Choroid plexus epithelial cell (primary cell): ENCODE measurements around the gene GNAI2.

Experiments
- DNase-seq: peaks from one replicate; pipeline ENCODE4 v3.0.0-alpha.2; 2010; ENCODE audit warnings: low read depth
- H3K4me3 ChIP-seq: 2 replicates; pipeline ENCODE4 v1.5.1; 2011; ENCODE audit warnings: low read depth, mild to moderate bottlenecking, control low read depth, low read length, moderate library complexity
- TF ChIP-seq, protein P1 (sequence below): conservative IDR thresholded peaks from 2 replicates; pipeline ENCODE4 v1.5.1; 2011; ENCODE audit warnings: low read depth, mild to moderate bottlenecking, control low read depth, inconsistent platforms, low read length, moderate library complexity

Gene GNAI2

DNA sequence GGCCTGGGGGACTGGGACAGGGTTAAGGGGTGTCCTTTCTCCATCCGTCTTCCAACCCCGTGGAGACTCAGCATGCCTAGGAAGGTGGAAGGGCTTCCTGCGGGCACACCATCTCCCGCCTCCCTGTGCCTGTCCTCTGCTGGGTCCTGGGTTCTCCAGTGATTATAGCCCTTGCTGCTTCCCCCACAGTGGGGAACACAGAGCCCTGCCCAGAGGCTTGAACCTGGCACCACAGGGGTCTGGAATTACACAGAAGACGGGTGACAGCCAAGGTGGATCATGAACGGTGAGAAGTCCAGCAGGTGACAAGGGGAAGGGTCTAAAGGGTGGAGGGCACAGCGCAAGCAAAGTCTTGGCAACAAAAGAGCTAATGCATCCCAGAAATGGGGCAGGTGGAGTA is 26.8 kb downstream of the GNAI2 start:
- H3K4me3 ChIP-seq, result no peak overlapping the region
- DNase-seq, result no peak
- TF ChIP-seq, protein P1, sequence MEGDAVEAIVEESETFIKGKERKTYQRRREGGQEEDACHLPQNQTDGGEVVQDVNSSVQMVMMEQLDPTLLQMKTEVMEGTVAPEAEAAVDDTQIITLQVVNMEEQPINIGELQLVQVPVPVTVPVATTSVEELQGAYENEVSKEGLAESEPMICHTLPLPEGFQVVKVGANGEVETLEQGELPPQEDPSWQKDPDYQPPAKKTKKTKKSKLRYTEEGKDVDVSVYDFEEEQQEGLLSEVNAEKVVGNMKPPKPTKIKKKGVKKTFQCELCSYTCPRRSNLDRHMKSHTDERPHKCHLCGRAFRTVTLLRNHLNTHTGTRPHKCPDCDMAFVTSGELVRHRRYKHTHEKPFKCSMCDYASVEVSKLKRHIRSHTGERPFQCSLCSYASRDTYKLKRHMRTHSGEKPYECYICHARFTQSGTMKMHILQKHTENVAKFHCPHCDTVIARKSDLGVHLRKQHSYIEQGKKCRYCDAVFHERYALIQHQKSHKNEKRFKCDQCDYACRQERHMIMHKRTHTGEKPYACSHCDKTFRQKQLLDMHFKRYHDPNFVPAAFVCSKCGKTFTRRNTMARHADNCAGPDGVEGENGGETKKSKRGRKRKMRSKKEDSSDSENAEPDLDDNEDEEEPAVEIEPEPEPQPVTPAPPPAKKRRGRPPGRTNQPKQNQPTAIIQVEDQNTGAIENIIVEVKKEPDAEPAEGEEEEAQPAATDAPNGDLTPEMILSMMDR, result no peak

DNA sequence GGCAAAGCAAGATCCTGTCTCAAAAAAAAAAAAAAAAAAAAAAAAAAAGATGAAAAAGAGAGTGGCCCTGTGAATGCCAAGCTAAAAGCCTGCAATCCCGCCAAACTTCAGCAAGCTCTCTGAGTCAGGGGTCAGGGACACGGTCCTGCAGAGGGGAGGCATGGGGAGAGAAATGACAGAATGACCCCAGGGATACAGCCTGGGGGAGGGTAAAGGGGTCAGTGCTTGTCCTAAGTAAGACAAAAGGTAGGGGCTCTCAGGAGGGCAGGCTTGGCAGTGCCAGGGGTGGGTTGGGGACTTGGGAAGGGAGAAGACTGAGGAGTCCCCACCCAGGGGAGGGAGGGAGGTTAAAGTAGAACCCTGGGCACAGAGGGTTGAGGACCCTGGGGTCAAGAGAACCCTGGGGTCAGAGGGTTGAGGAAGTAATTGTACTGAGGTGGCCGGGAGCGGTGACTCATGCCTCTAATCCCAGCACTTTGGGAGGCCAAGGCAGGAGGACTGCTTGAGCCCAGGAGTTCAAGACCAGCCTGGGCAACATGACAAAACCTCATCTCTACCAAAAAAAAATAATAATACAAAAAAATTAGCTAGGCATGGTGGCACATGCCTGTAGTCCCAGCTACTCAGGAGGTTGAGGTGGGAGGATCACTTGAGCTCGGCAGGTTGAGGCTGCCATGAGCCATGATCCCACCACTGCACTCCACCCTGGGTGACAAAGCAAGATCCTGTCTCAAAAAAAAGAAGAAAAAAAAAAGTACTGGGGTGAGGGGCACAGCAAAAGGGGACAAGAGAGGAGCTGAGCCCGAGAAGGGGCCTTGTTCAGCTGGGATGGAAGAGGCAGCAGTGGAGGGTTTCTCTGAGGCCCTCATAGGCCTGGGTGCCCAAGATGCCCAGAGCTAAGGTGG is 27.7 kb downstream of the GNAI2 start:
- TF ChIP-seq, protein P1, result no peak
- DNase-seq, result no peak
- H3K4me3 ChIP-seq, result no peak overlapping the region

DNA sequence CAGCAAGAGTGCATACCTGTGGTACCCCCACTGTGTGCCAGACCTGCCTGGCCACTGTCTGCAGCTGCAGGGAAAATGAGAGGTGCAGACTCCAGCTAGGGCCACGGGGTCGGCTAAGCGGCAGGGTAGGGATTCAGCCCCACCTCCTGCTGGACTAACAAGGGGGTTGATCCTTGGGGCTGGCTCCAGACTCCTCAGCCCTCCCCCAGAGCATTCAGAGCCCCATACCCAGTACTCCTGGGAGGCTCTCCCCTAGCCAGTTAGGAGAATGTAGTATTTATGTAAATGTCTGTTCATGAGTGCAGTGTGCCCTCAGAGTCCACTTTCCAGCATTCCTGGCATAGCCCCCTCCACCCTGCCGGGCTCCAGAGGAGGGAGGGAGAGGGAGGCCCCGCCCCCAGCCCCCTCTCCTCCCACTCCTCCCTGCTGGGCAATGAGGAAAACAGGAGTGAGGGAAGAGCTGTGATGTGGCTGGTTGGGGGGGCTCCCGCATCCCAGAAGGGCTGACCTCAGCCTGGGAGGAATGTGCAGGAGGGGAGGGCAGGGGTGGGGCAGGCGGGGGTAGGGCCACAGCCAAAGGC is 28.5 kb downstream of the GNAI2 start:
- no peak overlapping the region for H3K4me3 ChIP-seq
- TF ChIP-seq, protein P1, result no peak
- DNase-seq, result peak; percentile 92

DNA sequence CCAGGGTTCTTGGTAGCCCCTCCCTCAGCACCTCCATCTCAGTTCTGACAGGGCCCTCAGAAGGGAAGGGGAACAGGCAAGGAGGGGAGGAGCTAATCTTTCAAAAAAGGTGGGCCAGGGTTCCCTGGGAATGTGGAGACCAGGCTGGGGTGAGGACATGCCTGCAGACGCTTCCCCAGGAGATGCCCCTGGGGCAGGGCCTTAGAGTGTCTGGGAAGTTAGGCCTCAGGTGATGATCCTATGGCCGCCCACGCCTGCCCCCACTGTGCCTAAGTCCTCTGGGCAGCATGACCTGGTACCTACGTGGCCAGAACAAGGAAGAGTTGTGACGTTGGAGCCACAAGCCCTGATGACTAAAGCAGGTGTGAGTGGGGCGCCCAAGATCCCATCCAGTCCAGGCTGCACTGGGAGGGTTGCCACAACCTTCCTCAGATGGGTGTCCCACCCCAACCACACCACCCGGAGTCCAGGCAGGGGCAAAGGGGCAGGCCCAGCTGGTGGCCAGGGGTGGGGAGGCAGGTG is 29.0 kb downstream of the GNAI2 start:
- H3K4me3 ChIP-seq, result no peak overlapping the region
- no peak for DNase-seq
- TF ChIP-seq, protein P1, result no peak

DNA sequence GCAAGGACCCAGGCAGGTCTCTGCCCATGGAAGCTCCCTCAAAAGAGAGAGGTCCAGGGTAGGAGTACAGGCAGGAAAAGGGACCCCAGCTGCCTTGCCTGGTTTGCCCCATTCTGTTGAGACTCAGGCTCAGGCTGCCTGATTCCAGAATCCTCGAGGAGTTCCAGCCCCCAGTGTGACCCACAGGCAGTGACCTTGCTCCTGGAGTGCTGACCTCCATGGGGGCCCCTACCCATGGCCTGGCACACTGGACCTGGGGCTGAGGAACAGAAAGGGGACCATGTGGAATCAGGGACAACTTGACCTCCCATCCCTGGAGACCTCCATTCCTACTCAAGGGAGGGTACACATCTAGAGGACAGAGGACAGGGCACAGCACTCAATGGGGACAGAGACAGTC is 29.6 kb downstream of the GNAI2 start:
- TF ChIP-seq, protein P1, result no peak
- no peak overlapping the region for H3K4me3 ChIP-seq
- DNase-seq, result no peak

DNA sequence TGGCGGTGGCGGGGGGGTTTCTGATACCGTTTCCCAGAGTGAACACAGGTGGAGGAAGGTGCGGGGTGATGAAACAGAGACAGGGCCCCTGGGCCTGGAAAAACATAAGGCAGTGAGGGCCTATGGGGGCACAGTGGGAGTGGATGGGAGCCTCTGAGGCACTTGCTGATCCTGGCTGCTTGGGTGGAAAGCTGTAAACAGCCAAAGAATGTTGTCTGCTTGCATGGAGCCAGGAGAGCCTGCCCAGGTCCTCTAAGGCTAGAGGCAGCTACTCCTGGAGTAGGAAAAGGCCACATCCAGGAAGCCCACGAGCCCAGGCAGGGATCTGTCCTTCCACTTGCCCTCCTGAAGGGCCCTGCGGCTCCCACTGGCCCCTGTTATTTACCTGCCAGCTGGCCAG is 30.0 kb downstream of the GNAI2 start:
- DNase-seq, result no peak
- H3K4me3 ChIP-seq, result no peak overlapping the region
- TF ChIP-seq, protein P1, result no peak

DNA sequence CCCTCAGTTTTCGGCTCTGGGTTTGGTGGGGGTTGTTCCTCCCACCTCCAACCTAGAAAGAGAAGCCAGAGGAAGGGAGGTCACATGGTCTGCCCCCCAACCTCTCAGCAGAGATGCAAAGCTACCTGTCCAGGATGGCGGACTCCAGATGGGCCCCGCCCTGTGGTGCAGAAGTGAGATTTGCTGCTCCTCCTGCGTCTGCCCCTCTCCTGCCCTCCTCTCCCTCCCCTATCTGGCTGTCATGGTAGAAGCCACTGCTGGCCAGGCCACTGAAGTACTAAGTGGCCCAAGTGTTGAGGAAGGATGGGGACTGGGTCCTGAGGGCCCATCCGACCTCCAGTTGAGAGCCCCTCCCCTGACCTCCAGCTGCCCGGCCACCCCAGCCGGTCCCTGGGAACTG is 30.8 kb downstream of the GNAI2 start:
- no peak for DNase-seq
- H3K4me3 ChIP-seq, result peak overlapping the region; percentile 65
- TF ChIP-seq, protein P1, result no peak
